Gastrocnemius medialis (tissue), 4 donors: ENCODE data around the gene DCP1A. TPM values are rescaled to one million over a fixed set of nuclear protein-coding genes. Genes with fewer than 3 reads are reported as not detected.
A peak's percentile ranks its signal among the peaks of the same experiment; 100 is the strongest.

ENCODE experiments used
- ATAC-seq, 2 donors: fragments of 150-250 bp; one replicate each; pipeline ENCODE4 v1.9.1; 2016
- DNase-seq, 2 donors: peaks; one replicate each; pipeline ENCODE4 v3.0.0-alpha.2; 2019
- H3K27ac ChIP-seq, 4 donors: fragments of 200-600 bp; sonication (generic); 1 replicate in 1 of 4; 2 replicates in 3 of 4; pipeline ENCODE4 v1.5.1; 2016 to 2018; ENCODE audit warnings: mild to moderate bottlenecking in 2 of 4, moderate library complexity in 1 of 4
- H3K27me3 ChIP-seq, 3 donors: fragments of 200-600 bp; sonication (generic) in 2 of 3; 1 replicate in 1 of 3; 2 replicates in 2 of 3; pipeline versions ENCODE4 v1.5.1 to v1.6.0; 2016 to 2019; ENCODE audit warnings: mild to moderate bottlenecking in 1 of 3, moderate library complexity in 1 of 3
- H3K36me3 ChIP-seq, 2 donors: fragments of 200-600 bp; sonication (generic) in 1 of 2; one replicate each; pipeline ENCODE4 v1.5.1; 2017 to 2018
- H3K4me1 ChIP-seq, 2 donors: fragments of 200-600 bp; sonication (generic) in 1 of 2; one replicate each; pipeline ENCODE4 v1.5.1; 2016 to 2017; ENCODE audit warnings: mild to moderate bottlenecking in 2 of 2
- H3K4me3 ChIP-seq, 4 donors: fragments of 200-600 bp; sonication (generic) in 3 of 4; 1 replicate in 1 of 4; 2 replicates in 3 of 4; pipeline ENCODE4 v1.5.1; 2016 to 2019; ENCODE audit warnings: mild to moderate bottlenecking in 2 of 4
- H3K9me3 ChIP-seq, 3 donors: fragments of 200-600 bp; sonication (generic) in 2 of 3; 1 replicate in 1 of 3; 2 replicates in 2 of 3; pipeline ENCODE4 v1.5.1; 2016 to 2019
- CTCF ChIP-seq, 5 experiments: fragments of 450-650 bp in 3 of 5; fragments of 200-600 bp in 2 of 5; sonication (generic) in 2 of 5; IDR thresholded peaks in 4 of 5; conservative IDR thresholded peaks in 1 of 5; 1 replicate in 4 of 5; 2 replicates in 1 of 5; pipeline ENCODE4 v1.5.1; 2016 to 2019; ENCODE audit warnings: antibody characterized with exemption in 5 of 5, mild to moderate bottlenecking in 3 of 5, moderate library complexity in 3 of 5
- POLR2A ChIP-seq, 2 donors: fragments of 450-650 bp; IDR thresholded peaks; one replicate each; pipeline ENCODE4 v1.6.1; 2017; ENCODE audit warnings: antibody characterized with exemption in 2 of 2, mild to moderate bottlenecking in 2 of 2, moderate library complexity in 2 of 2
- in situ Hi-C, 4 donors: fragments of 200-750 bp; cut with MboI; loops; one replicate each; pipeline versions ENCODE4 v1.15.0 to v1.8.0; 2017; ENCODE audit warnings: low sequenced_read_pairs in 4 of 4
- intact Hi-C: fragments of 100-400 bp; cut with DNase I; formaldehyde crosslinking; loops from one replicate; pipeline ENCODE4 v1.15.1; 2023; ENCODE audit warnings: low total_unique reads
- total RNA-seq, 4 donors: library from RNA; depleted of rRNA; stranded (reverse); fragments of >200 nt; gene quantifications; one replicate each; pipeline versions ENCODE4 v1.1.0 to v1.2.3, GENCODE V29; 2016

DCP1A gene
- total RNA-seq = 10 to 100 TPM; 10.9 to 18.4 (median 15.2) TPM

GRCh38 chr3:53347261-53348064, at the start of gene DCP1A:
Gene DCP1A, minus strand, starts transcription at chr3:53347543. Its CDS starts 26 bp downstream, at chr3:53347517.
- ATAC-seq = peak; percentile 98
- intact Hi-C loops = loop anchor here (1.0 to 5.0 kb wide), 4 partner anchors 27 to 544 kb away; partner anchors contain the start of genes SELENOK and TKT
- TF ChIP-seq CTCF (IDR thresholded peaks at IDR 0.05 in 4 of 5, conservative IDR thresholded peaks at IDR 0.05 in 1 of 5) (peak in 1 of 5 experiments; percentile 17), POLR2A (IDR thresholded peaks at IDR 0.05) (peak; percentile 87 to 88)
- in situ Hi-C loops = loop anchor here in 1 of 4 donors (25.0 kb wide), 1 partner anchor 540 kb away; the partner anchor contains the start of genes ACTR8 and SELENOK
- Histone ChIP-seq H3K9me3 (no peaks in the 10 kb centered on the region), H3K27me3 (no peaks in the 10 kb centered on the region), H3K36me3 (peaks cover 0 to 17% of the 10 kb centered on the region in 2 donors), H3K27ac (peak within 1 kb of the TSS; percentile 97 to 99 (median 98)), H3K4me3 (peak within 1 kb of the TSS; percentile 93 to 99 (median 98)), H3K4me1 (peaks cover 9 to 30% of the 10 kb centered on the region in 2 donors)
- peak; percentile 92 to 94 for DNase-seq

GRCh38 chr3:53384465-53385423, 37.4 kb upstream of the DCP1A start:
- no peak for DNase-seq
- Histone ChIP-seq H3K4me3 (no peak overlapping the region), H3K9me3 (no peaks in the 10 kb centered on the region), H3K27ac (no peak overlapping the region), H3K27me3 (no peaks in the 10 kb centered on the region), H3K4me1 (no peaks in the 10 kb centered on the region), H3K36me3 (no peaks in the 10 kb centered on the region)
- in situ Hi-C loops (loop anchor here in 1 of 4 donors (25.0 kb wide), 1 partner anchor 328 kb away; no protein-coding TSS in a partner anchor), intact Hi-C loops (no loop called here)
- no peak for ATAC-seq
- TF ChIP-seq CTCF (IDR thresholded peaks at IDR 0.05 in 4 of 5, conservative IDR thresholded peaks at IDR 0.05 in 1 of 5) = no peak
- TF ChIP-seq POLR2A (IDR thresholded peaks at IDR 0.05) = no peak

- Histone ChIP-seq H3K36me3 (no peaks in the 10 kb centered on the region), H3K27me3 (no peaks in the 10 kb centered on the region), H3K4me3 (no peak overlapping the region), H3K27ac (no peak overlapping the region), H3K4me1 (no peaks in the 10 kb centered on the region), H3K9me3 (no peaks in the 10 kb centered on the region)
- ATAC-seq = no peak
- no peak for DNase-seq
- TF ChIP-seq CTCF (IDR thresholded peaks at IDR 0.05 in 4 of 5, conservative IDR thresholded peaks at IDR 0.05 in 1 of 5) (no peak), POLR2A (IDR thresholded peaks at IDR 0.05) (no peak)
- in situ Hi-C loops (loop anchor here in 1 of 4 donors (25.0 kb wide), 1 partner anchor 330 kb away; no protein-coding TSS in a partner anchor), intact Hi-C loops (no loop called here)
Measured at GRCh38 chr3:53382106-53382505, 34.8 kb upstream of the DCP1A start.

GRCh38 chr3:53380306-53380705, 33.0 kb upstream of the DCP1A start:
- intact Hi-C loops (no loop called here), in situ Hi-C loops (loop anchor here in 1 of 4 donors (25.0 kb wide), 1 partner anchor 332 kb away; no protein-coding TSS in a partner anchor)
- Histone ChIP-seq H3K27ac (no peak overlapping the region), H3K9me3 (no peaks in the 10 kb centered on the region), H3K4me1 (no peaks in the 10 kb centered on the region), H3K27me3 (no peaks in the 10 kb centered on the region), H3K4me3 (no peak overlapping the region), H3K36me3 (no peaks in the 10 kb centered on the region)
- DNase-seq = no peak
- TF ChIP-seq CTCF (IDR thresholded peaks at IDR 0.05 in 4 of 5, conservative IDR thresholded peaks at IDR 0.05 in 1 of 5) = no peak
- no peak for TF ChIP-seq POLR2A (IDR thresholded peaks at IDR 0.05)
- no peak for ATAC-seq
